Measurements from ENCODE around the gene PLXNA2.

The PLXNA2 gene

GRCh38 chr1:208042041-208042615, 202.1 kb downstream of the PLXNA2 start:
- no peak for DNase-seq (ENCODE audit: low read depth in 2 of 2)

DNA sequence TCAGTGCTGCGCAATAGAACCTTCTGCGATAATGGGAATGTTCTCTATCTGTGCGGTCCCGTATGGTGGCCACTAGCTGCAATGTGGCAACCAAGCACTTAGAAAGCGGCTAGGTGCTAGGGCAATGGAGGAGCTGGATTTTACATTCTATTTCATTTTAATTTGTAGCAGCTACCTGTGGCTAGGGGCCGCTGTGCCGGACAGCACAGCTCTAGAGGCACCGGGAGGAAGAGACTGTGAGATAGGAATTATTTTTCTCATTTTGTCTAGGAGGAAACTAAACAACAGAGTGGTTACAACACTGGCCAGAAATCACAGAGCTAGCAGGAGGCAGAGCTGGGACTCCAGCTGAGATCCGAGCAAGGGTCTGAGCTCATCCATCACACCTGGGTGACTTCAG, 202.7 kb downstream of the PLXNA2 start:
- DNase-seq (ENCODE audit: low read depth in 2 of 2) = no peak

DNA sequence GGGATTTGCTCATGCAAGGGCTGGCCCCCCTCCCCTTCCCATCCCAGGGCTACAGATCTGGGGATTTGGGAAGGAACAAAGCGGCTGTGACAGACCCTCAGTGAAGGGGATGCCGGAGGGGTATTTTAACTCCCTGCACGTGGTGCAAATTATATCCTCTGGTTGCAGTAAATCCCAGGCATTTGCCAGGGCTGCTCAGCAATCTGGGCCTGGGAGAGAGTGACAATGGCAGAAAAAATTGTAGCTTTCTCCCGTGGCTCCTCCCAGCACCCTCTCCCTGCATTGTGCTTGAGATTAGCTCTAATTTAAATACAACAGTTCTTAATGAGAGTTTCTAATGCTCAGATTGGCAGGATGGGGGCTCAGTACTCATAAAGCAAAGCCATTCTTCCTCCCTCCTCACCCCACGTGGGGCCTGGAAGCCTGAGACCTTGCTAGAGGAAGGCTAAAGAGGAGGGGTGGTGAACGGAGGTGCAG, 203.3 kb downstream of the PLXNA2 start:
- DNase-seq (ENCODE audit: low read depth in 2 of 2) = no peak

- DNase-seq (ENCODE audit: low read depth in 2 of 2) = no peak
Measured at GRCh38 chr1:208039536-208040332, 204.4 kb downstream of the PLXNA2 start.

GRCh38 chr1:208038303-208038702, 205.9 kb downstream of the PLXNA2 start:
- DNase-seq (ENCODE audit: low read depth in 2 of 2) = no peak

DNA sequence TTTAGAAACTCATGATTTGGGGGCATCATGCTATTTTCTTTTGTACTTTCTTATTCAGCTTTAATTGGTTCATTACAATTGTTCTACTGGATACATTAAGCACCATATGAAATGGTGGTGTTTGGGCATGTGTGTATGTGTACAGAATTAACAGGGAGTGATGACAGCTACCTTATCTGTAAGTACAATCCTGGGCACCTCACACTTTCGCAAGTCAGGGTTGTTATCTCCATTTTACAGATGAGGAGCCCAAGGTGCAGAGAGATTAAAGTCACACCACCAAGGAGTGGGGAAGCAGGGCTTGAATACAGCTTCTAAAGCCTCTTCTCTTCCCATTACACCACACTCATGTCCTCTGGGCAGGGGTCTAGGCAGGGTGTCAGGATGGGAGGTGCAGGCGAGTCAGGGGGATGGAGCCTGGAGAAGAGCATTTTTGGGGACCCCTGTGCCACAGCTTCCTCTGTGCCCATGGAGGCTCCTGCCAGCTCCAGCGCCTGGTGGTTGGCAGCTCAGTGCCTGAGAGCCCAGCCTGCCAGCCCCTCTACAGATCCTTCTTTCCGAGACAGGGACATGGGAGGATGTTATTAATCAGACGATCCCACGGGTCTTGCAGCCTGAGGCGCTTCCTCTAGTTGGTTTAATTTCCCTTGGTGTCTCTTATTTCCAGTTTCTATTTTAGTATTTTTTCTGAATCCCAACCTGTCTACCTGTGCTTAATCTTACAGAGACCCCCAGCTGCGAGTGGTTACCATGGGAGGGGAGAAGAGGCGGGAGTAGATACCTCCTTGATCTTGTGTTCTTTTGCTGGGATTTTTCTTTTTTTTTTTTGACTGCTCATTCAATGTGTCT, 207.0 kb downstream of the PLXNA2 start:
- DNase-seq (ENCODE audit: low read depth in 2 of 2) = no peak

DNA sequence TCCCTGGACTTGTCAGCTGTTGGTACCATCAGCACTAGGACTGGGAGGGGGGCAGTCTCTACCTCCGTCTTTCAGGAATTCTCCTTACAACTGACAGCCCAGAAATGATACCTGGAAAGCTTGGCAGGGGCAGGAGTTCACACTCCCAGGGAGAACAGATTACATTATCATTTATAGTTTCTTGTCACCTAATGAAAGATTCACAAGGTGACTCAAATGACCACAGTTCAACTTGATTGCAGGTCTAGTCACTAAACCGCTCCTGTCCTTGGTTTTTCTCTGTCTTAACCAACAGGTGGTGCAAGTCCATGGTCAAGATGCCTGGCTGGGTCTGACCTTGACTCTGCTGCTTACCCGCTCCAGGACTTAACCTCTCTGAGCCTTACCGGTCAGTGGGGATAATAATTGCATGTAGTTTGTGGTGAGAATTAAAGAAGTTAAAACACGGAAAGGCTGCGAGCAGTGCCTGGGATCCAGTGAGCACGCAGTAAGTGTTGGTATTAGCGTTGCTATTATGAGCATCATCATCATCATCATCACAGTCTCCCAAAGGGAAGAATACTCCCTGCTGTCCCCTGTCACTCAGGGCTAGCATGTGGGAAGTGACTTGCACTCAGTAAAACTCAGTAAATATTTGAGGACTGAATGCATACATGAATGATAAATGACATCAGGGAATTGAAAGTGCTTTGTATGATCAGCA, 207.9 kb downstream of the PLXNA2 start:
- no peak for DNase-seq (ENCODE audit: low read depth in 2 of 2)

- no peak for DNase-seq (ENCODE audit: low read depth in 2 of 2)
Measured at GRCh38 chr1:208034135-208034534, 210.0 kb downstream of the PLXNA2 start.

GRCh38 chr1:208033236-208033635, 210.9 kb downstream of the PLXNA2 start:
- DNase-seq (ENCODE audit: low read depth in 2 of 2) = no peak

- DNase-seq (ENCODE audit: low read depth in 2 of 2) = no peak
Measured at GRCh38 chr1:208031932-208032320, 212.3 kb downstream of the PLXNA2 start.

- no peak for DNase-seq (ENCODE audit: low read depth in 2 of 2)
Measured at GRCh38 chr1:208031316-208031931, 212.8 kb downstream of the PLXNA2 start.

DNA sequence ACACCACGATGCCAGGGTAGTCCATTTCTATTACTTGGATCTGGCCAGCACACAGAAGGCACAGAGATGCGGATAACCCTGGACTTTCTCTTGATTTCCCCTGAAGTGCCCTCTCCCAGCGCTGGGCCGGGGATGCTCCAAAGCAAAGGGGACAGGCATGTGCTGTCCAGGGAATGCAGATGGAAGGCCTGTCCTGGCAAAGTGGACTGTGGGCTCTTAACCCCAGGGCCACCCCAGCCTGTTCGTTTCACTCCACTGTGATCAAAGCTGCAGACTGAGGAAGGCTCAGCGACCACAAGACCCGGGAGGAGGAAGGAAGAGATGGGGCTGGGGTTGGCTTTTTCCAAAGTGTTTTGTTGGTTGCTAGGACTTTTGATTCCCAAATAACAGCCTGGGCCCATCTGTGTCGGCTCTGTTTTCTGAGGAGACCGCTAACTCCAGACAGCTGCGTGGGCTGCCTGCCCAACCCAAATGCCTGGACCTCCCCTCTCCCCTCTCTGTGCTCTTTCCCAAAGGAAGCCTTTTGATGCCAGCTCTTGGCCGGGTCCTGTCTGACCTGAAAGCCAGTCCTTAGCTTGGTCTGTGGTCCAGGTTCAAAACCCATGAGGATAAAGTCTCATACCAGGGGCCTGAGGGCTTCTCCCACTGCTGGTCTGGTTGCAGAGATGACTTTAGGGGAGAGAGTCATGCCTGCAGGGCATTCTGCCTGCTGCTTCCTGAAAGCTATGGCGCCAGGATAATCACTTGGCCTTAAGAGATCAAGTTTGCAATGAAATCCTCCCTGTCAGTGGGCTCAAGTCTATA, 213.7 kb downstream of the PLXNA2 start:
- no peak for DNase-seq (ENCODE audit: low read depth in 2 of 2)

GRCh38 chr1:208029381-208030287, 214.6 kb downstream of the PLXNA2 start:
- no peak for DNase-seq (ENCODE audit: low read depth in 2 of 2)

GRCh38 chr1:208028526-208028925, 215.7 kb downstream of the PLXNA2 start:
- DNase-seq (ENCODE audit: low read depth in 2 of 2) = no peak

DNA sequence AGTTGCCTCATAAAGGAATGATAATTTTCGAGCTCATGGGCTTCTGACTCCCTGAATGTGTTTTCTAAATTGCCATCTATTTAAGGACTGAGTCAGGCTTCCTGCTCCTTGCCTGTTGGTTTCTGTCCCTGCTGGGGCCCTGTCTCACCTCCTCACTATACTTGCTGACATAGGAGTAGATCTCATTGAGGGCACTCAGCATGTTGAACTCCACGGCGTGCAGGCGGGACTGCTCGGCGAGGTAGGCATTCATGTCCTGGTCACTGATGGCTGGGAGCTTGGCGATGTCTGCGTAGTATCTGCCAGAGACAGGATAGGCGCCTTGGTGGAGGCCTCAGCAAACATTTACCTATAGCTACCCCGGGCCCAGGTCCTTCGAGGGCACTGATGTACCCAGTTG, 216.3 kb downstream of the PLXNA2 start:
- no peak for DNase-seq (ENCODE audit: low read depth in 2 of 2)

DNA sequence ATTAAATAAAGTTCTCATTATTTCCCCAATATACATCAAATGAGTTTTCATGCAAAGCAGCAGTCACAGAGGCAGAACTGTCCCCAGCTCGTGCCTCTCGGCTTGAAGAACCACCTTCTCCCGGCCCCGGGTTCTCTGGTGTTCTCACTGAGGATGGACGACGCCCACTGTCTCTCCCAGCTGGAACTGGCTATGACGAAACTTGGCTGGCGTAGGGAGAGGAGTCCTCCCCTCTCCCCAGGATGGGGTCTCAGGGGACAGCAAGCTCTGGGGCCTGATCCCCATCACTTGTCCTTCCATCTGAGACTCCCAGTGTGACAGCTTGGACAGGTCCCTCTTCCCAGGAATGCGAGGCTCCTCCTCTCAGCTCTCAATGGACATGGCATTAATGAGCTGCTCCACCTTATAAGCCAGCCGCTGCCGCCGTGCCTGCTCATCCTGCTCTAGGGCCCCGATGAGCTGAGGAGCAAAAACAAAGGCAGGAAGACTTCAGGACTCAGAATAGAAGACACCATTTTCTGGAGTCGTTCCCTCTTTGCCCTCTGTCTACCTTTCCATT, 217.2 kb downstream of the PLXNA2 start:
- no peak for DNase-seq (ENCODE audit: low read depth in 2 of 2)

GRCh38 chr1:208025031-208025430, 219.2 kb downstream of the PLXNA2 start:
- DNase-seq (ENCODE audit: low read depth in 2 of 2) = no peak

DNA sequence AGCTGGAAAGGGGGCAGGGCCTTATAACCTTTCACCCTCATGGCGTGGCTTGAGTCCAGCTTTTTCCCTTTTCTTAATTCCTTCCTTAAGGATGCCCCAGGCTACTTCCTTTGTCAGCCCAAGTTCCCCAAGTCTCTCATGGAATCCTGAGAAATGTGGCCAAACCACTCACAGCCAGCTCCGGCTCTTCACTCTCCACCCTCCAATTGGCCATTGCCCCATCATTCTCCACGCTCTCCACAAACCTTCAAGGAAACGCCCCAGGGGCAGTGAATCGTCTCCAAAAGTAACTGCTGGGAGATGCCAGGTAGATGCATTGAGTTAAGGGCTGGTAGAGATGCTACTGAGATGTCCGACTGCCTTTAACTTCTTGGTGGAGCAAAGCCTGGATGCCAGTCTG, 219.8 kb downstream of the PLXNA2 start:
- no peak for DNase-seq (ENCODE audit: low read depth in 2 of 2)

- DNase-seq (ENCODE audit: low read depth in 2 of 2) = no peak
Measured at GRCh38 chr1:208019257-208019656, 224.9 kb downstream of the PLXNA2 start.

Data from stimulated activated CD8-positive, alpha-beta memory T cell treated with anti-CD3 and anti-CD28 coated beads, Interleukin-2, amount 100 ng/mL, for 48 hours (primary cell).